Measurements from ENCODE around the gene PFDN5. TPM values are rescaled to one million over a fixed set of nuclear protein-coding genes. Genes with fewer than 3 reads are reported as not detected.

PFDN5 gene
- total RNA-seq, 1 experiment from 2014 or later, result 219 TPM

Other genes with a start within 250 kb of the PFDN5 start
- 57.7 and 71.9 TPM in 2 replicates for gene TNS2, start 245.5 kb upstream of the PFDN5 start, total RNA-seq (2014; rRNA removed; shearing (Covaris generic))
- 27.4 and 29.0 TPM in 2 replicates for gene SPRYD3, start 216.2 kb upstream of the PFDN5 start, total RNA-seq (2014; rRNA removed; shearing (Covaris generic))
- 394 and 417 TPM in 2 replicates for gene IGFBP6, start 197.9 kb upstream of the PFDN5 start, total RNA-seq (2014; rRNA removed; shearing (Covaris generic))
- 0.15 and 0.23 TPM in 2 replicates for gene SOAT2, start 192.1 kb upstream of the PFDN5 start, total RNA-seq (2014; rRNA removed; shearing (Covaris generic))
- 8.1 and 8.8 TPM in 2 replicates for gene ZNF740, start 114.8 kb upstream of the PFDN5 start, total RNA-seq (2014; rRNA removed; shearing (Covaris generic))
- gene CSAD, start 114.6 kb upstream of the PFDN5 start, total RNA-seq (2014; rRNA removed; shearing (Covaris generic)), result 14.7 and 16.3 TPM in 2 replicates
- gene ITGB7, start 88.3 kb upstream of the PFDN5 start, total RNA-seq (2014; rRNA removed; shearing (Covaris generic)), result 8.1 and 11.4 TPM in 2 replicates
- 89.7 and 92.5 TPM in 2 replicates for gene RARG, start 63.3 kb upstream of the PFDN5 start, total RNA-seq (2014; rRNA removed; shearing (Covaris generic))
- gene ESPL1, start 27.2 kb upstream of the PFDN5 start, total RNA-seq (2014; rRNA removed; shearing (Covaris generic)), result 28.0 and 31.0 TPM in 2 replicates
- gene MYG1, start 4.2 kb downstream of the PFDN5 start, total RNA-seq (2014; rRNA removed; shearing (Covaris generic)), result 92.5 and 106 TPM in 2 replicates
- 68.4 and 70.6 TPM in 2 replicates for gene AAAS, start 26.1 kb downstream of the PFDN5 start, total RNA-seq (2014; rRNA removed; shearing (Covaris generic))
- gene SP7, start 40.8 kb downstream of the PFDN5 start, total RNA-seq (2014; rRNA removed; shearing (Covaris generic)), result not detected in 2 replicates
- gene SP1, start 84.6 kb downstream of the PFDN5 start, total RNA-seq (2014; rRNA removed; shearing (Covaris generic)), result 52.0 and 56.5 TPM in 2 replicates
- not detected in 2 replicates for gene AMHR2, start 128.3 kb downstream of the PFDN5 start, total RNA-seq (2014; rRNA removed; shearing (Covaris generic))
- 122 and 134 TPM in 2 replicates for gene PRR13, start 146.2 kb downstream of the PFDN5 start, total RNA-seq (2014; rRNA removed; shearing (Covaris generic))
- gene PCBP2, start 156.6 kb downstream of the PFDN5 start, total RNA-seq (2014; rRNA removed; shearing (Covaris generic)), result 127 and 135 TPM in 2 replicates
- gene MAP3K12, start 203.9 kb downstream of the PFDN5 start, total RNA-seq (2014; rRNA removed; shearing (Covaris generic)), result 0.84 and 3.2 TPM in 2 replicates
- 68.9 and 89.2 TPM in 2 replicates for gene TARBP2, start 205.7 kb downstream of the PFDN5 start, total RNA-seq (2014; rRNA removed; shearing (Covaris generic))
- gene NPFF, start 211.9 kb downstream of the PFDN5 start, total RNA-seq (2014; rRNA removed; shearing (Covaris generic)), result not detected in 2 replicates